Fibroblast of skin of left quadriceps (primary cell): ENCODE results near the gene EPB41L2.
A peak's percentile ranks its signal among the peaks of the same experiment; 100 is the strongest.
"Not testable (repeated sequence)": the region's sequence is repeated elsewhere in the genome, so short reads cannot be mapped to it uniquely, and the experiment has no call there.

Experiments
- DNase-seq, 2 experiments: peaks; one replicate each; pipeline ENCODE4 v3.0.0-alpha.2; 2013; ENCODE audit warnings: low read depth in 2 of 2

Gene EPB41L2

DNA sequence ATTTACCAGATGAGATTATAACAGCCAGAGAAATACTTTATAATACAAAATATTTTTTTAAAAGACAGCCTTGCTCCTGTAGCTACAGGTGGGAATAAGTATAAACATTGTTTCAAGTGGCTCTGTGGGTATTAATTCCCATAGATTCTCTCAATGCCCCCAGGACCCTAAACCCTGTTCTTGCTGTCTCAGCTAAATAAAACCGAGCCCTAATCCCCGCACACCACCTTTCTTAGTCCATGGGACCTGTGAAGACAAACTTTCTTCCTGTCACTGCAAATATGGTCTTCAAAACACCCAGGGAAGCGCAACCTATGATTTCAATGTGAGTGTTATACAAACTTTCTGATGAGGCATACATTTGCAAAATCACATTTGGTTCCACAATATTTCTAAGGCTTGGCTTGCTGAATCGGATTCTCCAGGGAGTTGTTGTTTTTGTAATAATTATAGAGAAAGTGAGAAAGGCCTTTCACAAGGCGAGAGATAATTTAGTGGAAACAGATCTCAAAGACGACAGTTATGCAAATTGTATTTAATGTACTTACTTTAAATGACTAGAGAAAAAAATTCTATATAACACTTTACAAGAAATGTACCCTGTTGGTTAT lies 224.7 kb downstream of the EPB41L2 start:
- DNase-seq: no peak

DNA sequence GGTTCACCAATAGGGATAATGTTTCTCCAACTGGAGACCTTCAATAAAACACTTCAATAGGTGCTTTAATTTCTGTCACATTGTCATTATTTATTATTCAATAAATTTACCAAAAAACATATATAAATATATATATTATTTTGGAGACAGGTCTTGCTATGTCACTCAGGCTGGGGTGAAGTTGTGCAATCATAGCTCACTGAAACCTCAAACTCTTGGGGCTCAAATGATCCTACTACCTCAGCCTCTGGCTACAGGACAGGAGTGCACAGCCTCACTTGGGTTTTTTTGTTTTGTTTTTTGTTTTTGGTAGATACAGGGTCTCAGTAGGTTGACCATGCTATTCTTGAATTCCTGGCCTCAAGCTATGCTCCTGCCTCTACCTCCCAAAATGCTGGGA lies 226.0 kb downstream of the EPB41L2 start:
- no peak for DNase-seq

GRCh38 chr6:130836055-130836640 lies 226.9 kb downstream of the EPB41L2 start:
- no peak for DNase-seq

- DNase-seq: no peak
These were observed 228.4 kb downstream of the EPB41L2 start for GRCh38 chr6:130834482-130835251.

DNA sequence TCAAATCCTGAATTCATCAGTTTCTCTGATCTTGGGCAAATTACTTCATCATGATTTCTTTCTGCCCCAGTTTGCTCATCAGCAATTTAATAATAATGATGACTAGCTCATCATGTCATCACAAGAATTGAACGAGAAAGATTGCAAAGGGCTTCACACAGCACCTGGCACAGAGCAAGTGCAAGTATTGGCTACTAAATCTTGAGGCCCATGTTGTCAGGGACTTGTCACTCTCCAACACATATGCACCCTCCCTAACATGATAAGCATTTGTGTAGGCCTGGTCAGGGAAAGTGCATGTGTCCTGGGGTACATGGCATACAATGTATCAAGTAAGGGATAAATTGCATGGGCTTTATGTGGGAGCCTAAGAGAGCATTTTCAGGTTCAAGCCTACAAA lies 229.5 kb downstream of the EPB41L2 start:
- DNase-seq: no peak

- no peak for DNase-seq
These were observed 231.4 kb downstream of the EPB41L2 start for GRCh38 chr6:130831607-130832006.

- DNase-seq: no peak
These were observed 233.6 kb downstream of the EPB41L2 start for GRCh38 chr6:130829333-130829910.

DNA sequence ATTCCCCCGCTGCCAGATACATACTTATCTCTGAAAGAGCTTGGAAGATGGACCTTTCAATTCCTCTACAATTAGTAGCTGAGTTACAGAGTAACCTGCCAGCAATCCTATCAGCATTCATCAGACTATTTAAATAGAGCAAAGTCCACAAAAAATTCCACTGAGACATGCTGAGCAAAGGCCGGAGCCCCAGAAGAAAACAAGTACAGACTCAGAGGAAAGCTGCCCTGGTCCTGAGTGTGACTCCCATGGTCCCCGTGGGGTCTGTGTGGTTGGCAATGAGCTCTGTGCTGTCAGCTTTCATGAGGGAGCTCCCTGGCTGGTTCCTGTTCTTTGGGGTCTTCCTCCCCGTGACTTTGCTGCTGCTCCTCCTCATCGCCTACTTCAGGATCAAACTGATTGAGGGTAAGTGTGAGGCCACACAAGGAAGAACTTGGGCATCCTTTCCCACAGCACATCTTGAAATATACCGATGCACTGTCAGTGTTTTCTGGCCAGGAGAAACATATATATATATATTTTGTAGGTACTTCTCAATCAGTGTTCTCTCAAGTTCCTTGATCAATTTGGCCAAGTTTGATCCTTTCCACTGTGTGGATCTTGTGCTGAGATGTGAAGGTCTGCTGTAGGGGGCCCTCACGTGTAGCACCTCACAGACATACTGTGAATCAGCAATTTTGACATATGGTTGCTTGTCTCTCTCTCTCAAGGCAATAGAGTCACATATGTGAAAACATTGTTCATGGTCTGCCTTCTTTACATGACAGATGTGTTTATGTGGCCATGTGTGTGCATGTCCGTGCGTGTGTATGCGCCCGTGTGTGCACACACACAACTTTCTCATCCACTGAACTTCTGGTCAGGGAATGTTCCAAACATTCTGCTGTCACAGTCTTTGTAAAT lies 235.5 kb downstream of the EPB41L2 start, which contains the start of gene SMLR1:
Gene SMLR1, plus strand, starts transcription at position 160 of the 903 bp plus-strand sequence. Its CDS starts 8 bp downstream, at position 168.
- no peak for DNase-seq

GRCh38 chr6:130826442-130827246 lies 236.4 kb downstream of the EPB41L2 start:
- DNase-seq: no peak

DNA sequence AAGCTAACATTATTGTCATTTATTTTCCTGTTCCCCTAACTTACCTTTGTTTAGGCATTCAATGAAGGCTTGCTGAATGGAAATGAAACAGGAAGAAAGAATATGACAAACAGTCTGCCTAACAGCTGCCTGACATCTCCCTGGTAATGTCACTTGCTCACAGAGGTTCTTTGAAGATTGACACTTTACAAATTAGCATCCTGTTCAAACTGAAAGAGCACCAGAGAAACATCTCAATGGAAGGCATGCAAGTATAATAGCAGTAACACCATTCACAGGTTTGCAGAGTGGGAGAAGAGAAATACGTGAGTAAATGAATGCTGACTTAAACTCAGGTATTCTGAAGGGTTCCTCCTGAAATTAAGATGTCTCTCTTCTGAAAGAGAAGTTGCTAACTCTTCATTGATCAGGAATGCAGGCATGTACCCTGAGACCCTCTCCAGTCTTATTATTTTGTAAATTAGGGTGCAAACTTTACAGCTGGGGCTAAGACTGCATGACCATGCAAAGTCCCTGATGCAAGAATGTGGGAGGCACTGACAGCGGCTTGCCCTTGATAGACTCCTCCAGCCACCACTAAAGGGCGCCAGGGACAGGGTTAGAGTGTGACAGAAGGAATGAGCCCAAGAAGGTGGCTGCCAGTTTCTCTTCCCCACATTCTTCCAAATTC lies 237.1 kb downstream of the EPB41L2 start:
- no peak for DNase-seq

- no peak for DNase-seq
These were observed 237.9 kb downstream of the EPB41L2 start for GRCh38 chr6:130824978-130825694.

GRCh38 chr6:130822736-130823135 lies 240.3 kb downstream of the EPB41L2 start:
- DNase-seq: no peak

GRCh38 chr6:130815200-130816071 lies 247.6 kb downstream of the EPB41L2 start:
- DNase-seq: no peak

DNA sequence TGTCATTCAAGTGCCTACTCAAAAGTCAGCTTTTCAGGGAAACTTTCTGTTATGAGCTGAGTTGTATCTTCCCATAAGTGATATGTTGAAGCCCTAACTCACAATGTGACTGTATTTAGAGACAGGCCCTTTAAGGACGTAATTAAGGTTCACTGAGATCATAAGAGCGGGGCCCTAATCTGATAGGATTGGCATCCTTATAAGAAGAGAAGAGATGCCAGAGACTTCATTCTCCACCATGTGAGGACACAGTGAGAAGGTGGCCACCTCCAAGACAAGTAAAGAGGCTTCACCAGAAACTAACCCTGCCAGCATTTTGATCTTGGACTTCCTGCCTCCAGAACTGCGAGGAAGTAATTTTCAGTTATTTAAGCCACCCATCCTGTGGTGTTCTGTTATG lies 248.5 kb downstream of the EPB41L2 start:
- no peak for DNase-seq

- no peak for DNase-seq
These were observed 251.1 kb downstream of the EPB41L2 start for GRCh38 chr6:130811932-130812331.

DNA sequence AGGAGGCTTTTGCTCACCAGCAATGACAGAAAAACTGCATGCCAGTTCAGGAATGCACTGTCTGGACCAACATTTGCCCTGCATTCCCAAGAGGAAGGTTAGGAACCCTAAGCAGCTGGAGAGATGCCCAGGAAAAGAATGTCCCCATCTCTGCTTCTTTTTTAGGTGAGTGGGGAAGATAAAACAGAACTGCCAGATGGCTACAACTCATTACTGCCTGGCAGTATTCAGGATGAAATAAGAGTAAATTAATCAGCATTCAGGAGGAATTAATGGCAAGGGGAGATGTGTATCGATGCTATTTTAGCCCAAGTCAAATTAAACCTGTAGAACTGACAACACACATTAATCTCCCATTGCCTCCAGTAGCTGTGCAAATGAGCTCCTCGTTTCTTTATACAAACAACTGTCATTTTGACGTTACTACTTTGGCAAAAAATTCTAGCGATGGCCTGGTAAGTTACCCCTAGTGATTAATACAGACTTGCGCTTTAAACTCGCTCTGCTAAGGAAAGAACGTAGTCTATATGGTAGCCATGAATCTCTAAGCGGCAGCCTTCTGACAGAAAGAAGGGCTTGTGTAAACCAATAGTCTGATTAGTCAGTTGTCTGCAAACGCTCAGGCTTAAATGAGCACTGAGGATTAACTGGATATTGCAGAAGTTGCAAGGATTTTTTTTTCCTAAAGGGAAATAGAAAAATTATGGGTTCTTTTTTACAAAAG lies 252.6 kb downstream of the EPB41L2 start:
- peak in 1 of 2 experiments; percentile 27 for DNase-seq

GRCh38 chr6:130801368-130801767 lies 261.7 kb downstream of the EPB41L2 start:
- DNase-seq: not testable (repeated sequence)

DNA sequence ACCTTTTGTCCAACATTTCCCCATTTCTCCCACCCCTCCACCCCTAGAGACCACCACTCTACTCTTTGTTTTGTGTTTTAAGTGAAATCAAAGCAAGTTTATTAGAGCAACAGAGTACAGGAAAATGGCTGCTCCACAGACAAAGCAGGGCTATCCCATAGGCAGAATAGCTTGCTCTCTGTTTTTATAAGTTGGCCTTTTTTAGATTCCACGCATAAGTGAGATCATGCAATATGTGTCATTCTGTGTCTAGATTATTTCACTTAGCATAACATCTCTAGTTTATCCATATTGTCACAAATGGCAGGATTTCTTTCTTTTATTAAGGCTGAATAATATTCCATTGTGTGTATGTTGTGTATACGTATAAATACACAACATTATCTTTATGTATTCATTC lies 266.0 kb downstream of the EPB41L2 start:
- no peak for DNase-seq
